K562 (cell line): ENCODE measurements around the gene ADARB2. TPM values are rescaled to one million over a fixed set of nuclear protein-coding genes. Genes with fewer than 3 reads are reported as not detected.

ENCODE experiments used
- ATAC-seq: fragments of 200-7000 bp; cut with Tn5 transposase; 3 replicates; pipeline ENCODE4 v1.9.1; 2020; ENCODE audit warnings: moderate library complexity
- BruUV-seq: library from RNA; stranded (reverse); fragments of 400-500 nt; replicated peaks from 2 replicates; lab custom pipeline; 2021; lab: Mats Ljungman, UMichigan
- CTCF ChIA-PET: fragments of 300-600 bp; formaldehyde crosslinking; extraction: SDS; loops from one replicate; lab custom pipeline; 2021; ENCODE audit warnings: low intra/inter-chr PET ratio; lab: Yijun Ruan, JAX
- POLR2A ChIA-PET: fragments of 300-600, 350-650 bp; sonication (Branson Sonifier 250); formaldehyde crosslinking; extraction: SDS; loops from one replicate; lab custom pipeline; 2021; ENCODE audit warnings: antibody characterized with exemption, inconsistent platforms; lab: Yijun Ruan, JAX
- DNase-seq, 4 experiments: peaks; one replicate each; pipeline versions ENCODE4 v3.0.0 to v3.0.0-alpha.2; 2011 to 2018; ENCODE audit warnings: low spot score in 3 of 4, mixed read lengths in 3 of 4; ENCODE audit errors: extremely low read depth in 1 of 4
- FAIRE-seq: peaks from 2 replicates; lab custom pipeline; 2011; peaks lifted over from hg19 to GRCh38; lab: Jason Lieb, UNC
- H2AFZ ChIP-seq: 2 replicates; pipeline ENCODE4 v1.6.0; 2011; ENCODE audit warnings: low read depth, low read length, control low read depth, inconsistent platforms
- H3K27ac ChIP-seq: fragments of 200-600 bp; 3 replicates; pipeline ENCODE4 v1.8.0; 2011; ENCODE audit warnings: low read depth, mild to moderate bottlenecking, control low read depth, inconsistent platforms, low read length, moderate library complexity, mixed read lengths; ENCODE audit errors: extremely low read depth
- H3K27me3 ChIP-seq, 2 experiments: fragments of 300-600 bp in 1 of 2; 2 replicates in 1 of 2; 3 replicates in 1 of 2; pipeline versions ENCODE4 v1.6.0 to v1.8.0; 2011; ENCODE audit warnings: inconsistent platforms in 2 of 2, low read length in 2 of 2, mild to moderate bottlenecking in 1 of 2, mixed read lengths in 1 of 2, moderate library complexity in 1 of 2; ENCODE audit not compliant: control insufficient read depth in 2 of 2, insufficient read depth in 2 of 2
- H3K36me3 ChIP-seq: fragments of 300-600 bp; 3 replicates; pipeline ENCODE4 v1.8.0; 2011; ENCODE audit warnings: mild to moderate bottlenecking, low read length, inconsistent platforms; ENCODE audit not compliant: control insufficient read depth, insufficient read depth
- H3K4me1 ChIP-seq, 2 experiments: fragments of 200-600 bp in 1 of 2; replicated peaks in 1 of 2; 2 replicates in 1 of 2; 3 replicates in 1 of 2; pipeline versions ENCODE4 v1.5.1 to v1.8.0; 2011; ENCODE audit warnings: inconsistent platforms in 2 of 2, low read length in 2 of 2, mild to moderate bottlenecking in 1 of 2, mixed read lengths in 1 of 2, moderate library complexity in 1 of 2; ENCODE audit not compliant: control insufficient read depth in 2 of 2, insufficient read depth in 2 of 2
- H3K4me2 ChIP-seq: 2 replicates; pipeline ENCODE4 v1.6.1; 2011; ENCODE audit warnings: low read length, control low read depth, inconsistent platforms, mixed read lengths; ENCODE audit not compliant: insufficient read depth
- H3K4me3 ChIP-seq: fragments of 200-600 bp; sonication (generic), shearing (Covaris generic); 2 replicates; pipeline ENCODE4 v1.5.1; 2016; ENCODE audit warnings: control low read depth, inconsistent platforms
- H3K79me2 ChIP-seq: fragments of 200-600 bp; 3 replicates; pipeline ENCODE4 v1.8.0; 2011; ENCODE audit warnings: low read length, inconsistent platforms; ENCODE audit not compliant: control insufficient read depth, insufficient read depth
- H3K9ac ChIP-seq, 2 experiments: 2 replicates each; pipeline versions ENCODE4 v1.6.0 to v1.6.1; 2011; ENCODE audit warnings: low read depth in 2 of 2, low read length in 2 of 2, control low read depth in 1 of 2, inconsistent platforms in 1 of 2, mild to moderate bottlenecking in 1 of 2, mixed read lengths in 1 of 2; ENCODE audit not compliant: insufficient read depth in 1 of 2
- H3K9me1 ChIP-seq: one replicate; pipeline ENCODE4 v1.6.0; 2011; ENCODE audit warnings: inconsistent platforms, mild to moderate bottlenecking, low read length, moderate library complexity; ENCODE audit not compliant: control insufficient read depth, insufficient read depth
- H3K9me3 ChIP-seq: replicated peaks from 2 replicates; pipeline ENCODE4 v1.5.1; 2011; ENCODE audit warnings: low read depth, low read length, inconsistent platforms; ENCODE audit not compliant: control insufficient read depth, insufficient read depth
- H4K20me1 ChIP-seq: replicated peaks from 2 replicates; pipeline ENCODE4 v1.6.1; 2011; ENCODE audit warnings: low read length, inconsistent platforms, mixed read lengths; ENCODE audit not compliant: control insufficient read depth, insufficient read depth
- ARNT ChIP-seq, 2 experiments: fragments of 450-650 bp; IDR thresholded peaks; 2 replicates each; pipeline ENCODE4 v1.6.1; 2016; ENCODE audit warnings: mild to moderate bottlenecking in 1 of 2
- BDP1 ChIP-seq: IDR thresholded peaks from 3 replicates; pipeline ENCODE4 v1.6.1; 2011; ENCODE audit not compliant: insufficient read length, insufficient read depth
- CREB3 ChIP-seq: fragments of 450-650 bp; conservative IDR thresholded peaks from 2 replicates; pipeline ENCODE4 v1.6.1; 2016; ENCODE audit warnings: missing genetic modification characterization, low read depth, mild to moderate bottlenecking, missing compliant biosample characterization, moderate library complexity
- ERF ChIP-seq: fragments of 450-650 bp; formaldehyde crosslinking; IDR thresholded peaks from 2 replicates; pipeline ENCODE4 v1.4.0; 2020; ENCODE audit warnings: mild to moderate bottlenecking, mixed read lengths
- FOXM1 ChIP-seq, 2 experiments: fragments of 450-650 bp in 1 of 2; sonication (generic) in 1 of 2; formaldehyde crosslinking in 1 of 2; IDR thresholded peaks; 2 replicates each; pipeline versions ENCODE4 v1.6.1 to v1.9.0; 2017 to 2022; ENCODE audit warnings: low read depth in 2 of 2, mild to moderate bottlenecking in 2 of 2, missing genetic modification reagents in 1 of 2, moderate library complexity in 1 of 2
- FOXP1 ChIP-seq: sonication (generic); formaldehyde crosslinking; IDR thresholded peaks from 2 replicates; pipeline ENCODE4 v1.8.0; 2022; ENCODE audit warnings: mild to moderate bottlenecking, missing genetic modification reagents
- GTF2F1 ChIP-seq: IDR thresholded peaks from 2 replicates; pipeline ENCODE4 v1.6.1; 2011; ENCODE audit warnings: low read depth, low read length, improper control_type of control experiment
- KLF13 ChIP-seq: fragments of 450-650 bp; IDR thresholded peaks from 2 replicates; pipeline ENCODE4 v1.6.1; 2016; ENCODE audit warnings: missing genetic modification characterization, low read depth, mild to moderate bottlenecking, missing compliant biosample characterization, moderate library complexity, borderline replicate concordance
- NCOA6 ChIP-seq: fragments of 450-650 bp; IDR thresholded peaks from 2 replicates; pipeline ENCODE4 v1.6.1; 2017; ENCODE audit warnings: mild to moderate bottlenecking
- NR2F6 ChIP-seq: fragments of 450-650 bp; formaldehyde crosslinking; IDR thresholded peaks from 2 replicates; pipeline ENCODE4 v1.4.0; 2020; ENCODE audit warnings: mild to moderate bottlenecking
- SRF ChIP-seq, 2 experiments: fragments of 250-450, 450-650 bp in 1 of 2; sonication (Bioruptor Pico) in 1 of 2; sonication (generic) in 1 of 2; formaldehyde crosslinking; IDR thresholded peaks; 2 replicates each; pipeline versions ENCODE4 v1.5.0 to v1.5.1; 2020 to 2022; ENCODE audit warnings: mild to moderate bottlenecking in 1 of 2, missing genetic modification reagents in 1 of 2
- SRSF3 ChIP-seq: fragments of 200-400 bp; formaldehyde crosslinking; IDR thresholded peaks from 2 replicates; pipeline ENCODE4 v1.6.1; 2016; ENCODE audit warnings: mild to moderate bottlenecking, low read length, moderate library complexity; ENCODE audit not compliant: insufficient read depth
- ZNF174 ChIP-seq: fragments of 250-450 bp; sonication (Bioruptor Pico); IDR thresholded peaks from 2 replicates; pipeline ENCODE4 v1.4.0; 2020; ENCODE audit warnings: mild to moderate bottlenecking
- ZNF324 ChIP-seq: fragments of 250-450 bp; sonication (Bioruptor Pico); IDR thresholded peaks from 2 replicates; pipeline ENCODE4 v1.4.0; 2020; ENCODE audit warnings: mild to moderate bottlenecking
- ZNF699 ChIP-seq: fragments of 250-450 bp; sonication (Bioruptor Pico); IDR thresholded peaks from 2 replicates; pipeline ENCODE4 v1.8.0; 2021; ENCODE audit warnings: mild to moderate bottlenecking, moderate library complexity; ENCODE audit not compliant: insufficient replicate concordance
- ZSCAN32 ChIP-seq: fragments of 450-650 bp; formaldehyde crosslinking; IDR thresholded peaks from 2 replicates; pipeline ENCODE4 v1.4.0; 2020; ENCODE audit warnings: mild to moderate bottlenecking, moderate library complexity
- WGBS: fragments of 100-300 bp; shearing (Covaris generic); methylation state at CpG from one replicate; pipeline ENCODE4 v1.1.6; 2016; ENCODE audit warnings: low coverage, mixed read lengths; ENCODE audit not compliant: insufficient coverage; ENCODE audit errors: missing lambda C conversion rate; 5-methylcytosine and 5-hydroxymethylcytosine counted together
- in situ Hi-C: fragments of 300-500 bp; cut with MboI; formaldehyde crosslinking; loops from 4 replicates; pipeline ENCODE4 v1.15.0; 2018; ENCODE audit warnings: inconsistent platforms, mixed read lengths
- intact Hi-C: fragments of 100-400 bp; cut with micrococcal nuclease; formaldehyde crosslinking; loops from 2 replicates; pipeline ENCODE4 v1.14.2; 2022
- polyA plus RNA-seq, 8 experiments: library from polyadenylated mRNA; depleted of rRNA in 4 of 8; stranded (reverse) in 5 of 8; unstranded in 3 of 8; fragments of >200 nt; fragmentation: Nextera tagmentation in 2 of 8; fragmentation: Illumina TruSeq in 1 of 8; extraction: Ambion mirVana in 2 of 8; extraction: Trizol in 1 of 8; gene quantifications; 2 replicates each; pipeline versions ENCODE4 v1.2.1 to v1.2.3, GENCODE V29; 2011 to 2014; ENCODE audit warnings: inconsistent platforms in 1 of 8, missing spikeins in 1 of 8
- total RNA-seq, 7 experiments: library from RNA; depleted of rRNA in 6 of 7; stranded (reverse); fragments of >200 nt in 6 of 7; fragmentation: Illumina TruSeq in 2 of 7; extraction: Trizol in 2 of 7; gene quantifications; 2 replicates each; pipeline versions ENCODE4 v1.2.1 to v1.2.3, GENCODE V29; 2011 to 2021; ENCODE audit warnings: low replicate concordance in 1 of 7

Gene ADARB2
- total and polyA plus RNA-seq, 9 of the 15 experiments (the other 6 are each of a cell fraction or from before 2014, with no cell fraction given), result not detected

- in situ Hi-C loops (no loop called here), intact Hi-C loops (no loop called here)
- Histone ChIP-seq H3K4me1 (peaks cover 0 to 6% of the 10 kb centered on the region in 2 experiments; a peak in 1 of 5 replicates), H3K4me2 (no peak overlapping the region), H3K9me3 (no peaks in the 10 kb centered on the region), H3K9me1 (no peaks in the 10 kb centered on the region), H3K27ac (no peak overlapping the region), H2AFZ (no peak overlapping the region), H3K9ac (no peak overlapping the region), H3K27me3 (peaks cover 29 to 37% of the 10 kb centered on the region in 2 experiments), H4K20me1 (no peaks in the 10 kb centered on the region), H3K79me2 (no peaks in the 10 kb centered on the region), H3K36me3 (no peaks in the 10 kb centered on the region), H3K4me3 (no peak overlapping the region)
- POLR2A ChIA-PET, result interaction anchor here (0.8 kb wide), 1 partner anchor 13 kb away, joined by 3 read pairs; no protein-coding TSS in a partner anchor
- FAIRE-seq, result no peak
- WGBS, result 1% methylated on average over 5 of the region's 5 CpGs
- no peak for DNase-seq
- CTCF ChIA-PET, result no interaction called here
- no peak for TF ChIP-seq ZNF699
- no TSS peak for BruUV-seq
- no peak for ATAC-seq
Observed at GRCh38 chr10:1738950-1739349, 1.6 kb upstream of the ADARB2 start.

GRCh38 chr10:1736972-1737221 is 428 bp downstream of the ADARB2 start:
- no peak for FAIRE-seq
- no peak for TF ChIP-seq SRF (CRISPR knock-in tag; IDR thresholded peaks at IDR 0.05)
- no peak for TF ChIP-seq SRSF3
- no peak for TF ChIP-seq KLF13
- no peak for TF ChIP-seq ZSCAN32
- no peak for TF ChIP-seq ERF (CRISPR knock-in tag)
- no peak for TF ChIP-seq FOXP1 (CRISPR knock-in tag)
- no peak for TF ChIP-seq NCOA6
- no peak for TF ChIP-seq CREB3 (tag)
- no peak for TF ChIP-seq FOXM1 (IDR thresholded peaks at IDR 0.05; ENCODE audit: low read depth)
- TF ChIP-seq FOXM1 (CRISPR knock-in tag; IDR thresholded peaks at IDR 0.05; ENCODE audit: low read depth), result no peak
- no peak for TF ChIP-seq ARNT (IDR thresholded peaks at IDR 0.05)
- TF ChIP-seq BDP1, result no peak
- TF ChIP-seq GTF2F1, result no peak
- TF ChIP-seq ZNF174 (CRISPR knock-in tag), result no peak
- TF ChIP-seq ZNF324 (CRISPR knock-in tag), result no peak
- no peak for TF ChIP-seq NR2F6 (CRISPR knock-in tag)

More at GRCh38 chr10:1736972-1737221, 428 bp downstream of the ADARB2 start:
- intact Hi-C loops, result no loop called here
- Histone ChIP-seq H3K79me2 (no peaks in the 10 kb centered on the region), H3K27me3 (peaks cover 37 to 40% of the 10 kb centered on the region in 2 experiments), H3K27ac (no peak overlapping the region), H3K9ac (no peak overlapping the region), H3K4me1 (peaks cover 0 to 6% of the 10 kb centered on the region in 2 experiments; a peak in 1 of 5 replicates), H3K9me1 (no peaks in the 10 kb centered on the region), H3K4me3 (no peak overlapping the region), H4K20me1 (no peaks in the 10 kb centered on the region), H3K9me3 (no peaks in the 10 kb centered on the region), H3K4me2 (no peak overlapping the region), H3K36me3 (no peaks in the 10 kb centered on the region), H2AFZ (no peak overlapping the region)
- DNase-seq (no peak), ATAC-seq (no peak)
- no TSS peak for BruUV-seq
- 0% methylated on average over 9 of the region's 17 CpGs for WGBS
- POLR2A ChIA-PET, result interaction anchor here (0.7 kb wide), 1 partner anchor 537 kb away, joined by 3 read pairs; no protein-coding TSS in a partner anchor
- in situ Hi-C loops, result no loop called here
- CTCF ChIA-PET, result no interaction called here
